ENCODE measurements around the gene TMEM150B. TPM values are rescaled to one million over a fixed set of nuclear protein-coding genes. Genes with fewer than 3 reads are reported as not detected.

Gene TMEM150B, protein sequence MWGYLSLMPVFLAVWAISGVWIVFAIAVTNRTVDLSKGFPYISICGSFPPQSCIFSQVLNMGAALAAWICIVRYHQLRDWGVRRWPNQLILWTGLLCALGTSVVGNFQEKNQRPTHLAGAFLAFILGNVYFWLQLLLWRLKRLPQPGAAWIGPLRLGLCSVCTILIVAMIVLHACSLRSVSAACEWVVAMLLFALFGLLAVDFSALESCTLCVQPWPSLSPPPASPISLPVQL
- total RNA-seq (ENCODE audit: low replicate concordance): not detected in 2 replicates

DNA sequence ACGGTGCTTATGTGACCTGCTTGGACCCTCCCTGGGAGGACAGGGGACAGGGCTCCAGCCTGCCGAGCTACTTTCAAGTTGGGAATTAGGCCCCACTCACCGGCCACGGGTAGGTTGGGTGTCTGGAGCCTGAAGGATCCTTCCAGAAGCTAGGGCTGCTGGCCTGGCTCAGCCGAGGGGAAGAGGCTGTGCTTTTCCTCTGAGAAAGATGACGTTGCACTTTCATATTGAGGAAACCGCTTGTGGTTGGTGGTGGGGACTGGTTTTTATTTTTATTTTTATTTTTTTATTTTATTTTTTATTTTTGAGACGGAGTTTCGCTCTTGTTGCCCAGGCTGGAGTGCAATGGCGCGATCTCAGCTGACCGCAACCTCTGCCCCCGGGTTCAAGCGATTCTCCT, at the start of gene TMEM150B:
TSS of gene TMEM150B (minus strand) at position 170 of the 400 bp plus-strand sequence. CDS start 4,305 bp downstream, outside the sequence.

GRCh38 chr19:55370305-55370988, 45.3 kb upstream of the TMEM150B start, which contains the start of gene IL11:
TSS of gene IL11 (minus strand) at chr19:55370463. CDS start at chr19:55370310, 153 bp downstream.

DNA sequence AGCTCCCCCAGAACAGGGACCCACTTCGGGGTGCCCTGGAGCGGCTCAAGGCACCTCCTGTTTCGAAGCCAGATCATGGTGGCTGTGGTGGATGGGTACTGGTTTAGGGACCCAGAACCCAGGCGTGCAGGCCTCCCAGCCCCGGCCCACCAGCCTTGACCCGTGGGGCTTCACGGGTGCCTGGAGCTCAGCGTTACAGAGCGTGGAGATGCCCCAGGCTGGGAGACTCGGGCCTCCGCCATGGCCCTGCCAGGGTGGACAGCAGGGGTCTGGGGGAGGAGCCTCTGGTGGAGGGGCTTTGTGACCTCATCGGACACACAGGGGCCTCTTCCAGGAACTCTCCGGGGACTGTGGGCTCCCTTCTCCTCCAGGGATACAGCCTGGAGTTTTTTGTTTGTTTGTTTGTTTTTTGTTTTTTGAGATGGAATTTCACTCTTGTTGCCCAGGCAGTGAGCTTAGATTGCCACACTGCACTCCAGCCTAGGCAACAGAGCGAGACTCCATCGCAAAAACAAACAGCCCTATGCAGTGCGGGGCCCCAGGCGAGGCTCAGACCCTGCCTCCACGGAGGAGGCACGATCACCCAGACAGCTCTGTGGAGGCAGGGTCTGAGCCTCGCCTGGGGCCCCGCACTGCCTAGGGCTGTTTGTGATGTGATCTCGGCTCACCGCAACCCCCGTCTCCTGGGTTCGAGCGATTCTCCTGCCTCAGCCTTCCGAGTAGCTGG, 38.0 kb upstream of the TMEM150B start, which contains the start of gene GARIN5B:
TSS of gene GARIN5B (minus strand) at position 271 of the 727 bp plus-strand sequence. CDS start at position 77, 194 bp downstream.

DNA sequence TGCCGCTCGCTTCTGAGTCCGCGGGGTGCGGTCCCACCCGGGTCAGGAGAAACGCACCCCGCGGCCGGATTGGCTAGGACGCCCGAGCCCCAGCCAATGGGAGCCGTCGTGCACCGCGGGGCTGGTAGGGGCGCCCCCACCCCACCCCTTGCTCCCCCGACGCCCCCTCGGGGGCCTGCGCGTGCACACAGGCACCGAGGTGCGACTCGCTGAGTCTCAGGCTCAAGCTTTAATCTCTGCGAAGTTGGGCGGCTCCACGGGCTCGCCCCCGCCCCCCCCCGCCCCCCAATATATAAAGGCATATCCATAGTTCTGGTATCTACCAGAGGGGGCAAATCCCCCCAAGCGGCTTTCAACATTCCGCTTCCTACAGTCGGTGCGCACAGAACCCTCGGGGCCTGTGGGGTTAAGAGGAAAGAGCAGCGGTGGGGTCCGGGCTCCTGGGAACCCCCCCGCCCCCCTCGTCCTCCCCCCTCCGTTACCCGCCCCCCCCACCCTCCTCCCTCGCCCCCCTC, 29.6 kb upstream of the TMEM150B start, which contains the start of gene COX6B2:
TSS of gene COX6B2 (minus strand) at position 22 of the 515 bp plus-strand sequence. CDS start 198 bp downstream, outside the sequence.

DNA sequence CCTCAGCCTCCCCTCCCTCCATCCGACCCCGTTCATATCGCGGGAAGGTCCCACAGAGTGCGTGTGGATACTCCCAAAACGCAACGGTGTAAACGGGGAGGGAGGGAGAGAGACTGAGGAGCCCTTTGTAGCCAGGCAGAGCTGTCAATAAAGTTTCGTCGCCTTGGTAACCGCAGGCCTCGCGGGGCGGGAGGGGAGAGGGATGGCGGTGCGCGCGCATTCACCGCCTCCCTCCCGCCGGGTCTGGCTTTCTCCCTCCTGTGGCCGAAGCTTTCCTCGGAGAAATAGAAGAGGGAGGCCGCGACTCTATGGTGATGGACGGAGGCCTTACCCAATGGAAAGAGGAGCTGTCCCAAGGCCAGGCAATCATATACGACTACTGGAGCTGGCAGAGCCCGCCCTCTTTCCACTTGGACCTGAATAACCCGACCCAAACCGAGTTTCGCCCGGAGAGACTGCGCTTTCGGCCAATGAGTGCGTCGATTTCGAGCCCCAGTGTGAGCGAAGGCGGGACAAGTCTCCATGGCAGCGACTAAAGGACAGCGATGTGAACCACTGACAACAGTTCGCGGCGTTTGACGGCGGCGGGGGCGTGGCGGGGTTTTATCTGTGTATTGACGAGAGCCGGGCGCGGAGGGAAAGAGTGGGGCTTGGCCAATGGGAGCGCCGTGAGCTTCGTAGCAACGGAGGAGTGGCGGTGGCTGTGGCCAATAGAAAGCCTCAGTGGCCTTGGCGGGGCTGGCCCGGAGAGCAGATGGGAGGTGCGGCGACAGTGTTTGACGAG, 14.2 kb upstream of the TMEM150B start, which contains the start of gene KMT5C:
TSS of gene KMT5C (plus strand) at position 772 of the 784 bp plus-strand sequence. CDS start 2,061 bp downstream, outside the sequence.

DNA sequence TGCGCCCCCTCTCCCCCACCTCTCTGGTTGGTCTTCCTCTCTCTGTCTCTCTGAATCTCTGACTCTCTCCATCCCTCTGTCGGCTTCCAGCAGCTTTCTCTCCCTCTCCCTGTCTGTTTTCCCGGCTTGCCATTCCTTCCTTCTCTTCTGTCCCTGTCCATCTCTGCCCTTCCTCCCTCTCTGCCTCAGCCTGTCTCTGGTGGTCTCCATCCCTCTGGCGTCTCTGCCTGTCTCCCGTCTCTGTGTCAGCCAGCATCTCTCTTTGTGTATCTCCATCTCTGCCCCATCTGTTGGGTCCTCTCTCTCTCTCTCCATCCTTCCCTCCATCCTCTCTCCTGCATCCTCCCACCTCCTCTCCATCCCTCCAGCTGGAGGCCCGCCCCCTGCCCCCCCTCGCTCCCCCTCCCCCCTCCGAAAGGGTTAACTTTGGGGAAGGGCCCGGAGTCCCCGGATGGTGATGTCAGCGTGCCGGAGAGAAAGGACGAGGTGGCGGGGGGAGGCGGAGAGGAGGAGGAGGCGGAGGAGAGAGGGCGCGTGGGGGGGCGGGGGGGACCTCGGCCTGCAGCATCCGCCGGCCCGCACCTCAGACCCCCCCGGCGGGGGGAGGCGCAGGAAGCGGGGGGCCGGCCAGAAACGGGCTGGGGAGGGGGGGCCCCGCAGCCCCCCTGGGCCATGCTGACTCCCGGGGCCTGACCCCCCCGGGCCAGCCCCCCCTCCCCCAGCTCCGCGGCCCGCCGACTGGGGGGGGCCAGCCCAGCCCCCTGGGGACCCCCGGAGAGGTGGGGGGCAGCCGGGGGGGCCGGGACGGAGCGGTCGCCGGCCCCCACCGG, 41.4 kb downstream of the TMEM150B start, which contains the start of gene BRSK1:
TSS of gene BRSK1 (plus strand) at position 450 of the 830 bp plus-strand sequence. CDS start 446 bp downstream, outside the sequence.

DNA sequence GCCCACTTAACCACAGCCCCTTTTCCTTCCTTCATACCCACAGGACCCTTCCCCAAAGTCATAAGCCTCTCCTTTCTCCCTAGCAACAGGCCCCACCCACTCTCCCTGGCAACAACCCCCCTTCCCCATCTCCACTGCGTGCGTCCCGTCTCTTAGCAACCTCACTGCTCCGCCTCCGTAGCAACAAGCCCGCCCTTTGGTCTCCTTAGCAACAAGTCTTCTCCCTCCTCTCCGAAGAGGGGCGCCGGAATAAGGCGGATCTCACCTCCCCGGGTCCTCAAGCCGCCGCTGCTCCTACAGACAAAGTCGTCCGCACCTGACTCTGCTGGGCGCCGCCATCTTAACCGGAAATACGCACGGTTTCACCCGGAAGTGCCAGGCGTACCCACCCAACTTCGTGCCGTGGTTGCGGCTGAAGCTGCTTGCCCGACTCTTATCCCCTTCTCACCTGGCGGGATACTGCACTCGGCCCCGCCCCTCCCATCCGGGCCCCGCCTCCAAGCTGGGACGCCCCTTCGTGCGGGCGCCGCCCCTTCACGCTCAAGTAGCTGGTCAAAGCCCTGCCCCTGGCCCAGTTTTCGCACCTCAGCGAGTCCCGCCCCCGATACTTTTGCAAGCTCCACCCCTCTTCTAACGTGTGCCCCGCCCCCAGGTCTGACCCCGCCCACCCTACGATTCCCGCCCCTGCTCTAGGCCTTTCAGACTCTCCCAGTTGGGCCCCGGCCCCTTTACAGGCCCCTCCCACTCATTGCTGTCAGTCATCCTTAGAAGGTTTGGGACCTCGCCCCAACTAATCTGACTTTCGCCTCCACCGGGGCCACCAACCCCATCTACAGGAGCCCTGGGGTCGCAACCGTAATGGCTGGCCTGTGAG, 45.1 kb downstream of the TMEM150B start, which contains the start of gene HSPBP1:
TSS of gene HSPBP1 (minus strand) at position 341 of the 874 bp plus-strand sequence. CDS start 502 bp downstream, outside the sequence.

Other genes starting within 250 kb of the TMEM150B start
- gene EPS8L1, start 249.5 kb downstream of the TMEM150B start, total RNA-seq (ENCODE audit: low replicate concordance): 1.4 TPM in 1 of 2 replicates, not detected in the other
- gene PPP1R12C, start 207.7 kb downstream of the TMEM150B start, total RNA-seq (ENCODE audit: low replicate concordance): 17.8 and 30.4 TPM in 2 replicates
- 1.4 and 2.5 TPM in 2 replicates for gene TNNT1, start 176.1 kb downstream of the TMEM150B start, total RNA-seq (ENCODE audit: low replicate concordance)
- gene TNNI3, start 167.6 kb downstream of the TMEM150B start, total RNA-seq (ENCODE audit: low replicate concordance): not detected in 2 replicates
- 0.23 and 0.30 TPM in 2 replicates for gene DNAAF3, start 158.7 kb downstream of the TMEM150B start, total RNA-seq (ENCODE audit: low replicate concordance)
- under 0.01 TPM in 1 of 2 replicates, not detected in the other for gene SYT5, start 145.1 kb downstream of the TMEM150B start, total RNA-seq (ENCODE audit: low replicate concordance)
- 2.5 and 3.9 TPM in 2 replicates for gene PTPRH, start 115.8 kb downstream of the TMEM150B start, total RNA-seq (ENCODE audit: low replicate concordance)
- gene TMEM86B, start 96.6 kb downstream of the TMEM150B start, total RNA-seq (ENCODE audit: low replicate concordance): 0.98 and 1.2 TPM in 2 replicates
- 18.2 and 30.9 TPM in 2 replicates for gene PPP6R1, start 66.3 kb downstream of the TMEM150B start, total RNA-seq (ENCODE audit: low replicate concordance)
- 18.0 and 25.8 TPM in 2 replicates for gene HSPBP1, start 45.2 kb downstream of the TMEM150B start, total RNA-seq (ENCODE audit: low replicate concordance)
- 6.9 and 11.3 TPM in 2 replicates for gene BRSK1, start 41.3 kb downstream of the TMEM150B start, total RNA-seq (ENCODE audit: low replicate concordance)
- 5.8 and 10.8 TPM in 2 replicates for gene KMT5C, start 14.5 kb upstream of the TMEM150B start, total RNA-seq (ENCODE audit: low replicate concordance)
- gene COX6B2, start 29.4 kb upstream of the TMEM150B start, total RNA-seq (ENCODE audit: low replicate concordance): not detected in 2 replicates
- not detected in 2 replicates for gene GARIN5B, start 37.9 kb upstream of the TMEM150B start, total RNA-seq (ENCODE audit: low replicate concordance)
- gene IL11, start 45.1 kb upstream of the TMEM150B start, total RNA-seq (ENCODE audit: low replicate concordance): 0.23 and 4.7 TPM in 2 replicates
- gene TMEM190, start 51.5 kb upstream of the TMEM150B start, total RNA-seq (ENCODE audit: low replicate concordance): not detected in 2 replicates
- 0.30 TPM in 1 of 2 replicates, not detected in the other for gene TMEM238, start 59.0 kb upstream of the TMEM150B start, total RNA-seq (ENCODE audit: low replicate concordance)
- 245 and 291 TPM in 2 replicates for gene RPL28, start 60.6 kb upstream of the TMEM150B start, total RNA-seq (ENCODE audit: low replicate concordance)
- gene UBE2S, start 82.4 kb upstream of the TMEM150B start, total RNA-seq (ENCODE audit: low replicate concordance): 7.3 and 94.4 TPM in 2 replicates
- not detected in 2 replicates for gene SHISA7, start 118.0 kb upstream of the TMEM150B start, total RNA-seq (ENCODE audit: low replicate concordance)
- 23.4 and 87.9 TPM in 2 replicates for gene ISOC2, start 136.3 kb upstream of the TMEM150B start, total RNA-seq (ENCODE audit: low replicate concordance)
- gene C19orf85, start 139.4 kb upstream of the TMEM150B start, total RNA-seq (ENCODE audit: low replicate concordance): not detected in 2 replicates
- 0.35 and 0.60 TPM in 2 replicates for gene ZNF628, start 151.3 kb upstream of the TMEM150B start, total RNA-seq (ENCODE audit: low replicate concordance)
- gene NAT14, start 159.8 kb upstream of the TMEM150B start, total RNA-seq (ENCODE audit: low replicate concordance): 6.7 and 15.1 TPM in 2 replicates
- 0.68 and 5.7 TPM in 2 replicates for gene SSC5D, start 163.1 kb upstream of the TMEM150B start, total RNA-seq (ENCODE audit: low replicate concordance)
- gene SBK2, start 211.8 kb upstream of the TMEM150B start, total RNA-seq (ENCODE audit: low replicate concordance): not detected in 2 replicates
- gene SBK3, start 220.2 kb upstream of the TMEM150B start, total RNA-seq (ENCODE audit: low replicate concordance): not detected in 2 replicates

All from smooth muscle cell of the coronary artery (primary cell).